Hematopoietic multipotent progenitor cell treated with erythropoietin and hydrocortisone succinate and interleukin-3 and kit ligand, for 17 days (in vitro differentiated cells): Measurements from ENCODE around the gene TCTN3.
"Not testable (repeated sequence)": the region's sequence is repeated elsewhere in the genome, so short reads cannot be mapped to it uniquely, and the experiment has no call there.

ENCODE experiments used
- DNase-seq: peaks from one replicate; pipeline ENCODE4 v3.0.0-alpha.2; 2015; ENCODE audit warnings: low spot score

Gene TCTN3, protein sequence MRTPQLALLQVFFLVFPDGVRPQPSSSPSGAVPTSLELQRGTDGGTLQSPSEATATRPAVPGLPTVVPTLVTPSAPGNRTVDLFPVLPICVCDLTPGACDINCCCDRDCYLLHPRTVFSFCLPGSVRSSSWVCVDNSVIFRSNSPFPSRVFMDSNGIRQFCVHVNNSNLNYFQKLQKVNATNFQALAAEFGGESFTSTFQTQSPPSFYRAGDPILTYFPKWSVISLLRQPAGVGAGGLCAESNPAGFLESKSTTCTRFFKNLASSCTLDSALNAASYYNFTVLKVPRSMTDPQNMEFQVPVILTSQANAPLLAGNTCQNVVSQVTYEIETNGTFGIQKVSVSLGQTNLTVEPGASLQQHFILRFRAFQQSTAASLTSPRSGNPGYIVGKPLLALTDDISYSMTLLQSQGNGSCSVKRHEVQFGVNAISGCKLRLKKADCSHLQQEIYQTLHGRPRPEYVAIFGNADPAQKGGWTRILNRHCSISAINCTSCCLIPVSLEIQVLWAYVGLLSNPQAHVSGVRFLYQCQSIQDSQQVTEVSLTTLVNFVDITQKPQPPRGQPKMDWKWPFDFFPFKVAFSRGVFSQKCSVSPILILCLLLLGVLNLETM

DNA sequence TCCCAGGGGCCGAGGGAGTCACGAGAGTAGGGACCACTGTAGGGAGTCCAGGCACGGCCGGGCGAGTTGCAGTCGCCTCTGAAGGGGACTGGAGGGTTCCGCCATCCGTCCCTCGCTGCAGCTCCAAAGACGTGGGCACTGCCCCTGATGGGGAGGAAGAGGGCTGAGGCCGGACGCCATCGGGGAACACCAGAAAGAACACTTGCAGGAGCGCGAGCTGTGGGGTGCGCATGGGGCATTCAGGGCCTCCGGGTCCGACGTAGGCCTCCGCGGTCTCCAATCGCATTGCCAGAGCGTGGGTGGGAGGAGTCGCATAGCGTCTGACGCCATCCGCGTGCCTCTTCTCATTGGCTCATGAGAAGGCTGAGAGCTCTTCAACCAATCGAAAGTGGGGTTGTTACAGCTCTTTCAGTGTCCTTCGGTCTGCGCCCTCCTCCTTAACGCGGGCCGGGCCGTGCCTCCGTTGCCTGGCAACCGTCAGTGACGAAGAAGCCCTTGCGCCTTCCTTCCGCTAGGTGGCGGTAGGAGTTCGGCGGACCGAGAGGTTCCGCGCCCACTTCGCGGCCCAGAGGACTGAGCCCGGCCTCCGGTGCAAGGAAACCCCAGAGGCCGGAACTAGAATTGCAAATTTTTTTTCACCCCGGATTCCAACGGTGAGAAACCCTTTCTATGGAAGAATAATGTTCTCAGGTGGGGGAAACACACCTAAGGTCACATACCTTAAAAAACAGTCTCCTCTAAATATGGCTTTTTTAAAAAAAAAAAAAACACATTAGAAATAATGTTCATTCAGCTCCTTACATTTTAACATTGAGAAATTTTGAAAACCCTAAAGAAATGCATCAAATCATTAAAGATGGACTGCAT is at the start of gene TCTN3:
TSS of gene TCTN3 (minus strand) at position 260 of the 867 bp plus-strand sequence. CDS start at position 232, 28 bp downstream.
- DNase-seq: peak; percentile 100

DNA sequence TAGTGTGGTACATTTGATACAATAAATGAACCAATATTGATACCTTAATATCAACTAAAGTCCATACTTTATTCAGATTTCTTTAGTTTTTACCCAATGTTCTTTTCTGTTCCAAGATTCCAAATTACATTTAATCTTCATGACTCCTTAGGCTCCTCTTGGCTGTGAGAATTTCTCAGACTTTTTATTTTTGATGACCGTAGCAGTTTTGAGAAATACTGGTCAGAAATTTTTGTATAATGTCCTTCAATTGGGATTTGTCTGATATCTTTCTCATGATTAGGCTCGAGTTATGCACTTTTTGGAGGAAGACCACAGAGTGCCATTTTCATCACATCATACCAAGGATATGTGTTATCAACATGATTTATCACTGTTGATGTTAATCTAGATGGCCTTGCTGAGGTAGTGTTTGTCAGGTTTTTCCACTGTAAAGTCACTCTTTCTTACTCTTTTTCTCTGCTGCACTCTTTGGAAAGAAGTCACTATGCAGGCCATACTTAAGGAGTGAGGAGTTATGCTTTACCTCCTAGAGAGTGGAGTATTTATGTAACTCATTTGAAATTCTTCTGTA is 49.3 kb upstream of the TCTN3 start:
- no peak for DNase-seq

DNA sequence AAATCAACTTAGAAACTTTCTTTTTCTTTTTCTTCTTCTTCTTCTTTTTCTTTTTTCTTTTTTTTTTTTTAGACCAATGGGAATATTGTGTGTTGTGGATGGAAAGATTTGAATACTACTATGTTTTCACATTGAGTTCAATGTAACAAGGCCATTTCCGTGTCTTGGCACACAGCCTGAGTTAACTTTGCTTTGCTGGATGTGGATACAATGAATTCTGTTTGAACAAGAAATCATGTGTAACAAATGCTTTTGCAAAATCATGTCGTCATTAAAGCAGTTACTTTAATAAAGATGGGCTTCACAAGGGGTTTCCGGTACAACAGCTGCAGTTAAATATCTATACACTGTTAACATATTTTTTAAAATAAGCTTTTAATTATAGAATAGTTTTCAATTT is 48.8 kb upstream of the TCTN3 start:
- DNase-seq: no peak

DNA sequence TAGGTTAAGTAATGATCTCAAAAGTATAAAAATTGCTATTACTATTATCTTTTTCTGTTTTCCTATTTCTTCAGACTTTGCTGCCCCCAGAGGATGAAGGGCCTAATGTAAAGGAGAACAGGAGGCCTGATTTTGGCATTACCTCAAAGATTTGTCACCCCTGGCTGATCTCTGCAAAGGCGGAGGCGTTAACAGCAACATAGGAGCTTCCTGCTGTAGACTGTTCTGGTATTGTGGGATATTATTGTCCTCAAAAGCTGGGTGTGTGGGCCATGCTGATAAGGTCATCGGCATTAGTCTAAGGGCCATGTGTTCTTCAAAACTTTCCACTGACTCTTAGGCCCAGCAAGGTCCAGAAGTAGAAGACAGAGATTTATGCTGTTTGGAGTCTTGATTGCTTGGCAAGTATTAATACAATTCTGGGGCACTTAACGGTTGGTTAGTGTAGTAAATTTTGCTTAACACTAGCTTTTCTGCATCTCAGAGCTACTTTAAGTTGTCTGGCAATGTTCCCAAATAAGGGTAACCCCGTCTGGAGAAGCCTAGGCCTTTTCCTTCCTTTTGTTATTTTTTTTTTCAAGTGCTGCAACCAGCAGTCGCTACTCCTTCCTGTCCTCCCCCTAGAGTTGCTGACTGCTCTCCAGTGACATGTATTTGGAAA is 48.2 kb upstream of the TCTN3 start:
- DNase-seq: no peak

DNA sequence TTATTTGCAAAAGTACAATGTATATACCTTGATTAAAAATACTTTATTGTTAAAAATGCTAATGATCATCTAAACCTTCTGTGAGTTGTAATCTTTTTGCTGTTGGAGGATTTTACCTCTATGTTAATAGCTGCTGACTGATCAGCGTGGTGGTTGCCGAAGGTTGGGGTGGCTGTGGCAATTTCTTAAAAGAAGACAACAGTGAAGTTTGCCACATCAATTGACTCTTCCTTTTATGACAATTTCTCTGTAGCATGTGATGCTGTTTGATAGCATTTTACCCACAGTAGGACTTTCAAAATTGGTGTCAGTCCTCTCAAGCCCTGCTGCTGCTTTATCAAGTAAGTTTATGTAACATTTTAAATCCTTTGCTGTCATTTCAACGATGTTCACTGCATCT is 45.3 kb upstream of the TCTN3 start:
- no peak for DNase-seq

DNA sequence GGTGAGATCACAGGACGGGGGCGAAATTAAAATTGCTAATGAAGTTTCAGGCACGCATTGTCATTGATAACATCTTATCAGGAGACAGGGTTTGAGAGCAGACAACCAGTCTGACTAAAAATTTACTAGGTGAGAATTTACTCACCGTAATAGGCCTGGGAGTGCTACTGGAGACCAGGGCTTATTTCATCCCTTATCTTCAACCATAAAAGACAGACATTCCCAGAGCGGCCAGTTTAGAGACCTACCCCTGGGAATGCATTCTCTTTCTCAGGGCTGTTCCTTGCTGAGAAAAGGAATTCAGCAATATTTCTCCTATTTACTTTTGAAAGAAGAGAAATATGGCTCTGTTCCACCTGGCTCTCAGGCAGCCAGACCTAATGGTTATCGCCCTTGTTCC is 39.2 kb upstream of the TCTN3 start:
- DNase-seq: not testable (repeated sequence)

DNA sequence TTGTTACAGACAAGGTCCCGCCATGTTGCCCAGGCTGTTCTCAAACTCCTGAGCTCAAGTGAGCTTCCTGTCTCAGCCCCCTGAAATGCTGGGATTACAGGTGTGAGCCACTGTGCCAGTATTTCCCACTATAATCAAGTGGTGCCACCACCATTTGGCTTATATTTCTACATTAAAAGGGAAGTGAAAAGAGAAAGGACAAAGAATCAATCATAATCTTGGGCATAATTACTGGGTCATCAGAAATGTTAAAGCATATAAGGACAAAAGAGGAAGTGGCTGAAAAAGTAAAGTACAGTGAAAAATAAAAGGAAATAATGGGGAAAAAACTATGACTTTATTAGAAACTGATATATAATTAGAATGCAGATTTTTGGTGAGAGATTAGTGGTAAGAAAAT is 36.5 kb upstream of the TCTN3 start:
- DNase-seq: no peak

DNA sequence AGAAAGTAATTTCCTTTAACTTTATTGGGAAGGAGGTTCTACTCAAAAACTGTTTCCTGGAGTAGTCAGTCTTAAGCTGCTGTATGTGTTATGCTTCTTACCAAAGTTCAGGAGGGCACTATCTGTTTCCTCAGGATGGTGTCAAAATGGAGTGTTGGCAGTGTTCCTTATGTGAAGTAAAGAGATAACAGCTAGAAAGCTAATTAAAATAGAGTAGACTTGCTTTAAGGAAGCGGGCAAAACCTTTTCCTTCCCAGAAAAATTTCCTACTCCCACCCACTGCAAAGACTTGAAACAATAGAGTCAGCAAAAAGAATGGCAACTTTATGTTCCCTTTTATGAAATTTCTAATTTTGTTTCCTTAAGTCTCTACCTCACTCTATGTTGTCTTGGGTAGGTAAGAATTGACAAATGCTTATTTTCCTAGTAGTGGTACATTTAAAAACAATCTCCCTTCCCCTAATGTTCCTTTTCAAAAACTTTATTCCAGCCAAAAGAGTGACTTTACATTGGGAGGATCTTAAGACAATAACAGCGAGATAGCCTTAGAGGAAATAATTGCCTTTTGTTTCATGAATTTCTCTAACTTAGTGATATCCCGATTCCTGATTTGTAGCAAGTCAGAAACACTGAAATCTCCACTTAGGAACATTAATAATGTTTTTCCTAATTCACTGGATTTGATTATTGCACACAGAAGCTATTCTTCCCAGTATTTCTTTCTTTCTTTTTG is 35.8 kb upstream of the TCTN3 start:
- DNase-seq: peak; percentile 12

DNA sequence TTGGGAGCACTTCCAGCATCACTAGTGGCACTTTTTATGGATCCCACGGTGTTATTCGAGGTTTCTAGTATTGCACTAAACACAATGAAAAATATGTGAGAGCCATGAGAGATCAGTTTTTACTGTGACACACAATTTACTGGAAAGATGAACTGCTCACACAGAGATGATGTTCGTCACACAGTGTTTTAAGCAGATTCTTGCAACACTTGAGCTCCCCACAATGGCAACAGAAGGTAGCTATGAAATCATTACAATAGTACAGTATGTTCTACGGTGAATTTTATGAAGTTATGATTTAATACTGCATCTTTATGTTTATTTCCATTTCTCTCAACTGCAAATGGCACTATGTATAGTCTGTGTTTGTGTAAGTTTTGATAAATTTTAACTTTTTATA is 34.8 kb upstream of the TCTN3 start:
- no peak for DNase-seq

DNA sequence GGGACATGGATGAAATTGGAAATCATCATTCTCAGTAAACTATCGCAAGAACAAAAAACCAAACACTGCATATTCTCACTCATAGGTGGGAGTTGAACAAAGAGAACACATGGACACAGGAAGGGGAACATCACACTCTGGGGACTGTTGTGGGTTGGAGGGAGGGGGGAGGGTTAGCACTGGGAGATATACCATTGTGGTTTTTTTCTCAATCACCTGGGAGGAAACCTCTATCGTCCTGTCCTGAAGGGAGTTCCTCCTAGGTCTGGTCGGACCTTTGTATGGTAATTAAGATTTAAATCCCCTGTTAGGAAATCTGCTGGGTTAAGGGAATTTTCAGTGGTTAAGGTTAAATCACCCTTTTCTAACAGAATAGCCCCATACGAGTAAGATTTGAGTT is 28.8 kb upstream of the TCTN3 start:
- not testable (repeated sequence) for DNase-seq

DNA sequence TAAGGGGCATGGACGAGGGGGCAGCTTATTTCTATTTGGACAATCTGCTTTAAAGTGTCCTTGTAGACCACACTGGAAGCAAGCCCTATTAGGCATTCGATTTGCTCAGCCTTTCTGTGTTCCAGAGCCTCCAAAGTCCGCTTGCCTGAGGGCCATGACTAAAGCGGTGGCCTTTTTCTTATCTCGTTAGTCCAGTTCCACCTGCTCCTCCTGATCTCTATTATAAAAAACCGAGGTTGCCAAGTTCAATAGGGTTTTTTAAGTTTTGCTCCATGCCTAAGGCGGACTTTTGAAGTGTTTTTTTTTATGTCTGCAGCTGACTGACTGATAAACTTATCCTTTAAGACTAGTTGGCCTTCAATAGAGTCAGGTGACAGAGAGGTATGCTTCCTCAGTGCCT is 27.0 kb upstream of the TCTN3 start:
- not testable (repeated sequence) for DNase-seq

DNA sequence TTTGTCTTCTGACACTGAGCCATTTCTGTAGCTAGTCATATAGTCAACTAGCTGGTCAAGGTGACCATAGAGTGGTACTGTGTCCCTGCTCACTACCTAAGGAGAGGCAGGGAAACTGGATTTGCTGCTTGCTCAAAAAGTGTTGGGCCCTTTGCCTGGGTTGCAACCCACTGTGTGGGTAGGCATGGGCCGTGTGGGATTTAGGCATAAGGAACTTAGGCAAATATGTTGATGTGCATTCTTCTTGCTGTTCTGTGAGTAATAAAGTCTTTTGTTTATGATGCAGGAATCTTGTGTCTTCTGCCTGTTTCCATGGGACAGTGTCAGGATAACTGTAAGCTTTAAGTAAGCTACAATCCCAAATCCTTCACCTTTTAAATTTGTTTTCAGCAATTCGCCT is 23.1 kb upstream of the TCTN3 start:
- DNase-seq: no peak

DNA sequence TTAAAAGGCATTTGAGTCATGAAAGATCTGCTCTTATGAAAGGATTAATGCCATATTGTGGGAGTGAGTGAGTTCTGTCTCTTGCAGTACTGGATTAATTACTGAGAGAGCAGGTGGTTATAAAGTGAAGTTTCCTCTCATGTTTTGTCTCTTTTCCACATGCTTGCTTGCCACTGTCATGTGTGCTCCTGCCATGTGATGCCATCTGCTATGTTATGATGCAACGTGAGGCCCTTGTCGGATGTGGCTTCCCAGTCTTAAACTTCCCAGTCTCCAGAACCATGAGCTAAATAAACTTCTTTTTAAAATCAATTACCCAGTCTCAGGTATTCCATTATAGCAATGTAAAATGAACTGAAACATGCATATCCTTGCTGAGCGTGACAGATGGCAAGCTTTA is 22.7 kb upstream of the TCTN3 start:
- DNase-seq: no peak

DNA sequence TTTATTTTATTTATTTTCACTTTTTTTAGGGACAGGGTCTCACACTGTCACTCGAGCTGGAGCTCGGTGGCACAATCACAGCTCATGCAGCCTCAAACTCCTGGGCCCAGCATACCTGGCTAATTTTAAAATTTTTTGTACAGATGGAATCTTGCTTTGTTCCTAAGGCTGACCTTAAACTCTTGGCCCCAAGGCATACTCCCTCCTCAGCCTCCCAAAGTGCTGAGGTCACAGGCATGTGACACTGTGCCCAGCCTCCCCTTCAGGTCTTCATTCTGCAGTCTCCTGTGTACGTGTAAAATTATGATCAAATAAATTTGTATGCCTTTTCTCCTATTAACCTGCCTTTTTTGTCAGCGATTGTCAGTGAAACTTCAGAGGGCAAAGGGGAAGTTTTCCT is 17.8 kb upstream of the TCTN3 start:
- DNase-seq: no peak

DNA sequence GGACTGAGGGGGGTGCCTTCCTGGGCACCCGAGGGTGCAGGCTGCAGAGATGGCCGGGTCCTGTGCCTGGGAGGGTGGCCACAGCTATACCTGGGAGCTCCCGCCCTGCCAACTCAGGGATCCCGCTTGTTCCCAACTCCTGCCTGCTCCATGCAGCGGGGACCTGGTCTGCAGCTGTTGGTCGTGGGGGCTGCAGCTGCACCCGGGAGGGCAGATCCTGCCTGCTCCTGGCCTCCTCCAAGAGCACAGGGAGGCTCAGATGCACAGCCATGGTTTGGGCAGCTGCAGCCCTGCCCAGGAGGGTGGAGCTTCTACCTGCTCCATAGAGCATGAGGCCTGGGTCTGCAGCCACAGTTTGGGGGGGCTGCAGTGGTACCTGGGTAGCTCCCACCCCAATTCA is 13.3 kb upstream of the TCTN3 start:
- no peak for DNase-seq

DNA sequence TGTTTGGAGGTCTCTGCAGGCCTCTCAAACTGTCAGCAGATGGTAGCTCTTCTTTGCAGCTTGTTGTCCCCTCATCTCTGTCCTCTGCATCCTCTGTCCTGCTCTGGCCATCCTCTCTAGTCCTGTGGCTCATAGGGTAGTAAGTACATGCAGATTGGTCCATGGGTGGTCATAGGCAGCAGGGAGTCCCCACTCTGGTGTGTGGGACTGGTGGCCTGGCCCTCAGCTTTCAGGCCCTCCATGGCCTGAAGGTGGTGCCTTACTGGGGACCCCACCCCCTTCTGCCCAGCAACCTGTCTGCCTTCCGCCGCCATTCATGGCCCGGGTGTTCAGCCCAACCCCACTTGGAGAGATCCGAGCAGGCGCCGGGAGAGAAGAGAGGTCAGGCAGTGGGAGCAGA is 12.8 kb upstream of the TCTN3 start:
- no peak for DNase-seq

DNA sequence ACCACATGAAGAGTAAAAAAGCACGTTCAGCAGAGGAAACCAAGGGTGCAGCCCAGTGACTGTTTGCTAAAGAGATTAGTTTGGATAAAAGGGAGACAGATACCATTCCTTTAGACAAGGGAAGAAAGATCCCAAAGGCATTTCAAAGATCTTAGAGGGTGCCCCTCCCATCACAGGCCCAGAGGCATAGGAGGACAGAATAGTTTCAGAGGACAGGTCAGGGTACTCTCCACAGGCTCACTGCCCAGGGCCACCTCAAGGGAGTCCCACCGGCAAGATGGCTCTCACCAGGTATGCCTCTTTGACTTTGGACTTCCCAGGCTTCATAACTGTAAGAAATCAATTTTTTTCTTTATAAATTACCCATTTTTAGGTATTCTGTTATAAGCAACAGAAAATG is 4.7 kb upstream of the TCTN3 start:
- no peak for DNase-seq

DNA sequence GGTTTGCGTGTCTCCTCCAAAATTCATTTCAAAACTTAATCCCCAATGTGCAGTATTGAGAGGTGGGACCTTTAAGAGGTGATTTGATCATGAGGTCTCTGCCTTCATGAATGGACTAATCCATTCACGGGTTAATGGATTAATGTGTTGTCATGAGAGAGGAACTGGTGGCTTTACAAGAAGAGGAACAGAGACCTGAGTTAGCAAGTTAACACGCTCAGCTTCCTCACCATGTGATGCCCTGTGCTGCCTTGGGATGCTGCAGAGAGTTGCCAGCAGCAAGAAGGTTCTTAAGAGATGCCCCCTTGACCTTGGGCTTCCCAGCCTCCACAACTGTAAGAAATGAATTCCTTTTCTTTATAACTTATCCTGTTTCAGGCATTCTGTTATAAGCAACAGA is 3.7 kb upstream of the TCTN3 start:
- DNase-seq: no peak

DNA sequence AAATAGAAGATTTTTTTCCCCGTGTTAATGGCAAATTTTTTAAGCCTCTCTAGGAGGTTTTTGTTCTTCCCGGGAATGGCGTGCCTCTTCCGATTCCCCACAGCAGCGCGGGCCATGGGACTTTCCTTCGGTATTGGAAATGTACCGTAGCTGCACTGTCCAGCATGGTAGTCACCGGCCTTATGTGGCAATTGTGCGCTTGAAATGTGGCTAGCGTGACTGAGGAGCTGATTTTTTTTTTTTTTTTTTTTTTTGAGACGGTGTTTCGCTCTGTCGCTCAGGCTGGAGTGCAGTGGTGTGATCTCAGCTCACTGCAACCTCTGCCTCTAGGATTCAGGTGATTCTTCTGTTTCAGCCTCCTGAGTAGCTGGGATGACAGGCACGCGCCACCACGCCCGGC is 938 bp upstream of the TCTN3 start:
- DNase-seq: no peak

DNA sequence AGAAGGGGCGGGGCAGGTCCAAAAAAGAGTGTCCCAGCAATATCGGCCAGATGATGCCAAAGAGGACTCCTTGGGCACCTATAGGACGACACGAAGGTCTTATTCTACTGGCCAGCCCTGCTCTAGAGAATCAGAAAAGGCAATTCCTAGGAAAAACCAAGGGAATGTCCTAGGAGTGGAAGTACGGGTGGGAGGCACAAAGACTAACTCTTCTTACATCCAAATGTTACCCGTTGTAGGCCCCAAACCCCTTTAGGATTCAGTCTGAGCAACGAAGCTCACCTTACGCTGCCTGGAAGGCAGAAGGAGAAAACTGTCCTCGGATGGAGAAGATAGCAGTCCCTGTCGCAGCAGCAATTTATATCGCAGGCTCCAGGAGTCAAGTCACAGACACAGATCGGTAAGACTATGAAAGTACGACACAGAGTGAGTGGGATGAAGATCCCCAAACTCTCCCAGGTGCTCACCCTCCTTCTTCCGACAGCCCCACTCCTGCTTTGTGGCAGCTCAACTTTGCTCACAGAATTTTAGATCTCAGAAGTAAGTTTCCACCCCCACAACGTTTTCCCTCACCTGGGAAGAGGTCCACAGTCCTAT is 558 bp downstream of the TCTN3 start:
- peak; percentile 33 for DNase-seq

DNA sequence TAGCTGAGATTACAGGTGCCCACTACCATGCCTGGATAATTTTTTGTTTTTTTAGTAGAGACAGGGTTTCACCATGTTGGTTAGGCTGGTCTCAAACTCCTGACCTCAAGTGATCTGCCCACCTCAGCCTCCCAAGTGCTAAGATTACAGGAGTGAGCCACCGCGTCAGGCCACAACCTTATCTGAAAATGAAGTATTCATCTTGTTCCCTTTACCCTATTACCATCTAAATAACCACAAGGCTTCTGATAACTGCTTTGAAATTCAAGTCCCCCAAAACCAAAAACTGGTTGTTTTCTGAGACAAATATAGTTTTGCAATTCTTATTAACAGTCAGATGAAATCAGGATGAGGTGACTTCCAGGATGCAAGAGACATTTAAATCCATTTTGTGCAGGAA is 2.4 kb downstream of the TCTN3 start:
- no peak for DNase-seq
